ENCODE data around the gene HK3.
A peak's percentile ranks its signal among the peaks of the same experiment; 100 is the strongest.

The HK3 gene

DNA sequence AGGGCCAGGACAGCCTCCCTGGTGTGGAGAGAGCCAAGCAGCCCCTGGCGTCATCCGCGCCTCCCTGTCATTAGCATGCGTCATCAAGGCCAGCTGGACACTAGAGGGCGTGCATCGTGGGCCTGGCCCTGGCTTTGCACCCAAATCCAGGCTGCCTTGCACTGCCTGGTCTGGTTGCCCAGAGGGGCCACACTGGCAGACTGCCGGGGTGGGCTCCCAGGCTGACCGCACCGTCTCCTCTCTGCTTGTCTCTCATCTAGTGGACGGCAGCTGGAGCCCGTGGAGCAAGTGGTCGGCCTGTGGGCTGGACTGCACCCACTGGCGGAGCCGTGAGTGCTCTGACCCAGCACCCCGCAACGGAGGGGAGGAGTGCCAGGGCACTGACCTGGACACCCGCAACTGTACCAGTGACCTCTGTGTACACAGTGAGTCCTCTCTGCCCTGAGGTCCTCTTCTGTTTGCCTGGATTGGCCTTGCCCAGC, 29.0 kb downstream of the HK3 start:
- DNase-seq (ENCODE audit: low spot score) = peak; percentile 52

DNA sequence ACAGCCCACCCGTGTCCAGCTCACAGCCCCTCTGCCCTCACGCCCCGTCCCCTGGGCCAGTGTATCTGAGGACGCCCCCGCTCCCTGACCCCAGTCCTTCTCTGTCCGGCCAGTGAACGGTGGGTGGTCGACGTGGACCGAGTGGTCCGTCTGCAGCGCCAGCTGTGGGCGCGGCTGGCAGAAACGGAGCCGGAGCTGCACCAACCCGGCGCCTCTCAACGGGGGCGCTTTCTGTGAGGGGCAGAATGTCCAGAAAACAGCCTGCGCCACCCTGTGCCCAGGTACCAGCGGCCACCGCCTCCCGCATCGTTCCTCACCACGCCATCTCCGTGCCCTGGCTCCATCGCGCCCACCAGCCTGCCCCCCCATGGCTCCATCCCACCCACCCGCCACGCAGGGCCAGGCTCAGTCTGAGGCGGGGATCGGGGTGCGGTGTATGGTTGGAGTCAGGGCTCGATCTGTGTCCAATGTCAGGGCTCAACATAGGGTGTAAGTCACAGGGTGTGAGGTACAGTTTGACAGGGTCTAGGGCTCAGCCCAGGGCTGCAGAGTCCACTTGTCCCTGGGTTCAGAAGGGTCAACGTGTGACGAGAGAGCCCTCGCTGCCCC, 29.5 kb downstream of the HK3 start:
- DNase-seq (ENCODE audit: low spot score) = no peak

DNA sequence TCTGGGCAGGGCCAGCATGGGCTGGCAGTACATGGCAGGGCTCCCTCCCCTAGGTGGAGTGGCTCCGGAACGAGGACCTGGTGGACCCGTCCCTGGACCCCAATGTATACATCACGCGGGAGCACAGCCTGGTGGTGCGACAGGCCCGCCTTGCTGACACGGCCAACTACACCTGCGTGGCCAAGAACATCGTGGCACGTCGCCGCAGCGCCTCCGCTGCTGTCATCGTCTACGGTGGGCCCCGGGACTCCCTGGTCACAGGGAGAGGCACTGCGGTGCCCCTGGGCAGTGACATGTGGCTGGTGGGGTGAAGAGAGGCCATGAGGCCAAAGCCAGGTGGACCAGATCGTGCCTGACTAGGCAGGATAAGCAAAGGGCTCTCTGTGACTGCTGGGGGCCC, 30.4 kb downstream of the HK3 start:
- no peak for DNase-seq (ENCODE audit: low spot score)

DNA sequence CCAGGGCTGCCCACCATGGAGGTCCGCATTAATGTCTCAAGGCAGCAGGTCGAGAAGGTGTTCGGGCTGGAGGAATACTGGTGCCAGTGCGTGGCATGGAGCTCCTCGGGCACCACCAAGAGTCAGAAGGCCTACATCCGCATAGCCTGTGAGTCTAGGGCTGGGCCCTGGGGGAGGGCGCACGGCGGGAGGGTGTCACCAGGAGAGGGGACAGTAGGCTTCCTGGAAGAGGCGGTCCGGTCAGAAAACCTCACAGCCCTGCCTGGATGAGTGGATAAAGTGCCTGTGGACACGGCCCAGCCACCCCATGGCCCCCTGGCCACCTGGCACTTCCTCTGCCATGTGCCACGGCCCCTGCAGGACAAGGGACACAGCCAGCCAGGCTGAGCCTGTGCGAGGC, 31.0 kb downstream of the HK3 start:
- DNase-seq (ENCODE audit: low spot score) = no peak

DNA sequence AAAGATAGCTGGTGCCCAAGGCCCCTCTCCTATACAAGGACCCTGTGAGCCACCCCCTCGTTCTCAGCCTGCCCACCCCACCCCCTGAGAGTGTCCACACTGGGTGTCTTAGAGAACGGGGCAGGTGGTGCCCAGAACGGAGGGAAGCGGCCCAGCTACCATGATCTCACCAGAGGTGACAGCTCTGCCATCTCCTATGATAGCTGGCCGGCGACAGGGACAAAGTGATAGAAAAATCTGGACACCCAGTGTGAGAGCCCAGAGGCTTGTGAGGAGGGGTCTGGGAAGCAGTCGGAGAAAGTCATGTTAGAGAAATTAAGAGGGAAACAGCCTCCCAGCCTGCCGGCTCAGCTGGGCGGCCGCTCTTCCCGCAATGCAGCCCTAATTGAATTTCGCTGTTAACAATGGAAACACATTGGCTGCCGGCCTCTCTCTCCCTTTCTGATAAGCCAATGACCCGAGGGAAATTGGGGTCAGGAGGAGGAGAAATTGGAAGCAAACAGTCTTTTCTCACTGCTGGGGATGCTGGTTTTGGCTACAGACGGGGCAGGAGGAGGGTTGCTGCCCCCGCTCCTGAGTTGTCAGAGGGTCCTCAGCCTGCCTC, 32.3 kb downstream of the HK3 start:
- DNase-seq (ENCODE audit: low spot score) = no peak

DNA sequence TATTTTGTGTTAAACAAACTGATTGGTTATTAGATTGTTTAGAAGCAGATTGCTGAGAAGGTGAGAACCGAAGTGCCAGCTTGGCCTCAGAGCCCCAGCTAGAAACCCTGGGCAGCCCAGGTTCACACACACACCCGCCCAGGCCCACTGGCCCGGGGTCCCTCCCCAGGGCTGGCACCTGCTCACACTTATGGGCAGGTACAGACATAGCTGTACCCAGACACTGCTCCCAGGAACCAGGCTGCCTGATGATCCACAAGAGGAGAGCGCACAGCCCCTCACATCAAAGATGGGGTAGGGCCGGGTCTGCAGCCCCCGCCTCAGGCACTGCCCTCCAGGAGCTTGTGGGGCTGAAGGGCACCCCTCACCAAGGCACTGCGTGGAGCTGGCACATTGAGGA, 33.2 kb downstream of the HK3 start:
- DNase-seq (ENCODE audit: low spot score) = no peak

DNA sequence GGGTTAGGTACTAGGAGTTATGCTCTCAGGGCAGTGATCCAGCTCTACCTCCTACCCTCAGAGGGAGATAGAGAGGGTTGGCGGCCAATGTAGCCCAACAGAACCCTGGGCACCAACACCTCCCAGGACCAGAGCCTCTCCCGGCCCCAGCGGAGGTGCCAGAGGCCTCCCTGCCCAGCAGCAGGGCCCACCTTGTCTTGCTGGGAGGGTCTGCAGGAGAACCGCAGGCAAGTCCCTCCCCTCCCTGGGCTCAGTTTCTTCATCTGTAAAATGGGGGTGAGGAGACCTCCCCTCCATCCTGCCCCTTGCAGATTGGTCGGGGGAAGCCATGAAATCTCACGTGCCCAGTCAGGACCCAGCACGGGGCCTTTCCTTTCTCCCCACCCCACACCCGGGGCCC, 34.4 kb downstream of the HK3 start:
- DNase-seq (ENCODE audit: low spot score) = no peak

DNA sequence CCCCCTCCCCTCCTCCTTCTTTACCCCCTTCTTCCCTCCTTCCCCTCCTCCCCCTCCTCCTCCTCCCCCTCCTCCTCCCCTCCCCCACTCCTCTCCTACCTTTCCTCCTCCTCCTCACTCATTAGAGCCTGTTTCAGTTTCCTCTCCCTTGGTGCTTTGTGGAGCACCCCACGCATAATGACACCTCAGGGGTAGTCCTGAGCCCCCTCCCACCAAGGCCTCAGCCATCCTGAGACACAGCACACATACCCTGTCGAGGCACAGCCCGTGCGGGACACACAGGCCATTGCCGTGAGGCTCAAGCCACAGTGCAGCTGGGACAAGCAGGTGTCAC, 35.4 kb downstream of the HK3 start:
- DNase-seq (ENCODE audit: low spot score) = no peak

DNA sequence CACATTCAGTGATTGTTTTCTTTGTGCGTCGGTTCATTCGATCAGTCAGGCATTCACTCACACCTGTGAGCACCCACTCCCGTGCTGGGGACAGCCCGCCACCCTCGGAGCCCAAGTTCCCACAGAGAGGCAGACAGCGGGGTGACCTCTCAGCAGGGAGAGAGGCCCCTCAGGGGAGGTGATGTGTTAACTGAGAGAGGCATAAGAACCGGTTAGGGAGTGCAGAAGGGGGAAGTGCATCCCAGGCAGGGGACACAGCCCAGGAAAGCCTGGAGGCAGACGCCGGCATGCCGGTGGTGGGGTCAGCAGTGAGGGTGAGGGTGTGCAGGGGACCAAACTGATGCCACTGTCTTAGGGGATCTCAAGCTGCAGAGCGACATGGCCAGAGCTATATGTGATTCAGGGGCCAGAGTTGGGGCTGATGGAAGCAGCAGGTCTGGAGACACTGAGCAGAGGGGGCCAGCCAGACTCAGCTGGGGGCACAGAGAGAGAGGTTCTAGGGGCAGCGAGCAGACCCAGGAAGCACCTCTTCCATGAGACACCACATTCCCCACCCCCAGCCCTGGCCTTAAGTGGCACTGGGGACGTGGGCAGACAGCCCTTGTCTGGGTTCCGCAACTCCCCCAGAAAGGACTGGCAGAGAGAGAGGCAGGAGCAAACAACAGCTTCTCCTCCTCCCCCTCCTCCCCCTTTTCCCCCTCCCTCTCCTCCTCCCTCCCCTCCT, 35.9 kb downstream of the HK3 start:
- DNase-seq (ENCODE audit: low spot score) = no peak

DNA sequence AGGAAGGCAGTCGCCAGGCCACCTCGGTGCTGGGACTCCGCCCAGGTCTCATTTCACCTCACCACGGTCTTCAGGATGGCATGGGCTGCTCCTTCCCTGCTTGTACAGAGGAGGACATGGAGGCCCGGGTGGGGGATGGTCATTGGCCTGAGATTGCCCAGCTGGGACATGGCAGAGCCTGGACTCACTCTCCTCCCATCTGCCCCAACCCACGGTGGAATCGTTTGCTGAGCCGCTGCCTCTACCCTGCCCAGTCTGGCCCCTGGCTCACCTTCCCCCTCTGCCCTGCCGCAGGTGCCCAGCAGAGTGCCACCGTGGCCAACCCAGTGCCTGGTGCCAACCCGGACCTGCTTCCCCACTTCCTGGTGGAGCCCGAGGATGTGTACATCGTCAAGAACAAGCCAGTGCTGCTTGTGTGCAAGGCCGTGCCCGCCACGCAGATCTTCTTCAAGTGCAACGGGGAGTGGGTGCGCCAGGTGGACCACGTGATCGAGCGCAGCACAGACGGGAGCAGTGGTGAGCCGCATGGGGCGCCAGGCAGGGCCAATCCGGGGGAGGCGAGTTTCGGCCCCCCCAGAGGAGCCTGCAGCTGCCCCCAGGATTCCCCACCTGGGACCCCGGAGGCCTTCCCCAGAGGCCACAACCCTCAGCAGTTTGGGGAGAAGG, 36.7 kb downstream of the HK3 start:
- no peak for DNase-seq (ENCODE audit: low spot score)

DNA sequence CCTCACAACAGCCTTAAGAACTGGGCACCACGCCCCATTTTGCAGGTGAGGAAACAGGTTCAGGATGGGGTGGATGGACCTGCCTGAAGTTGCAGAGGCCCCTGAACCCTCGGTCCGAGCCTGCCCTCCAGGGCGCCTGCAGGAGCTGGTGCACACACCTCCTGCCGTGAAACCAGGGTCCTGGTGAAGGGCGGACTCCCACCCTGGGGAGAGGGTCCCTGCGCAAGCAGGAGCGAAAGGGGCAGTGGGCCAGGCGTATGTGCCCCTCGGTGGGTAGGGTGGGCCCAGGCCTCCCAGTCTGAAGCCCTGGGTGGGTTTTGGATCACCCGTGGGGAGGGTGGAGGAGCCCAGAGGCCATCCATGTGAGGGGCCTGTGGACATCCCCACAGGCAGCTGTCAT, 37.9 kb downstream of the HK3 start:
- DNase-seq (ENCODE audit: low spot score) = no peak

DNA sequence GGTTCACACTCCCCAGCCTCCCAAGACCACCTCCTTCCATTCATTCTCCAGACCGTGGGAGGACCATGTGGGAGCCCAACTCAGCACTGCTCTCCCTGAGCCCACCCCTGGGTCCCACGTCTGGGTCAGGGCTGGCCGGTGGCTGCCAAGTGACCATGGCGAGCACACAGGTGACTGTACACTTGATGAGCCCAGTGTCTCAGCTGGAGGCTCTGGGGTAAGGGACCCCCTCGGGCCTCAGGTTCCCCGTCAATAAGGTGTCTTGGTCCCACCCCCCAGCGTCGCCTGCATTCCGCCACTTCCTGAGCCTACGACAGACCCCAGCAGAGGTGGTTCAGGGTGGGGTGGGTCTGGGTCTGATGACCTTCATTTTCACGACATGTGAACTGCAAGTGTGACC, 38.8 kb downstream of the HK3 start:
- DNase-seq (ENCODE audit: low spot score) = no peak

DNA sequence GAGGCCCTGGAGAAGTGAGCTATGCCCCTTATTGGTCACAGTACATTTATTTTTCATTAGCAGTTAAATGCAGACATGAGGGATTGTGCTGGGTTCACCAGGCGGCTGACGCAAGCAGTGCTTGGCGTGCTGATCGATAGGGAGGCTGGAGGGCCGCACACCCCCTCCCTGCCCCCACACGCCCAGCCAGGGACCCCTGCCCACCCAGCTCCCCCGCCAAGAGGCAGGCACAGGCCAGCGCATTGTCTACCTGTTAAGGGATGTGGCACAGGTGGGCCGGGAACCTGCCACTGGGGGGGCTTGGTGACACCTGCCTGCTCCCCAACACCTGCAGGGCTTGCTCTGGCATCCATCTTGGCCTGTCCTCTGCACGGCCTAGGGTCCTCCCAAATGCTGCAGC, 39.2 kb downstream of the HK3 start:
- no peak for DNase-seq (ENCODE audit: low spot score)

DNA sequence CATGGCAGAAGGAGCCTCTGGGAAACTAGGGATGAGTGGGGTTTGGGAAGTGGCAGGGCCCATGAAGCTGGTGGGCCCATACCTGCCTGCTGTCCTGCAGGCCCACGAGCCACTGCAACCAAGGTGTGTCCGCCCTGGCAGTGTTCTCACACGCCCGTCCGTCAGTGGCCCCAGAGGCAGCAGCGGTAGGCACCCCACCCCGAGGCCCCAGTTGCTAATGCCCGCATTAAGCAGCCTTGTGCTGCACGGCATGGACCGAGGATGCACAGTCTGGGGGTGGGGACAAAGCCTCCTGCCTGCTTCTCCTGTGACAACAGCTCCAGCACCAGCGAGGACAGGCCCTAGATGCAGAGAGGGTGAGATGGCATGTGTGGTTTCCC, 41.3 kb downstream of the HK3 start:
- no peak for DNase-seq (ENCODE audit: low spot score)

DNA sequence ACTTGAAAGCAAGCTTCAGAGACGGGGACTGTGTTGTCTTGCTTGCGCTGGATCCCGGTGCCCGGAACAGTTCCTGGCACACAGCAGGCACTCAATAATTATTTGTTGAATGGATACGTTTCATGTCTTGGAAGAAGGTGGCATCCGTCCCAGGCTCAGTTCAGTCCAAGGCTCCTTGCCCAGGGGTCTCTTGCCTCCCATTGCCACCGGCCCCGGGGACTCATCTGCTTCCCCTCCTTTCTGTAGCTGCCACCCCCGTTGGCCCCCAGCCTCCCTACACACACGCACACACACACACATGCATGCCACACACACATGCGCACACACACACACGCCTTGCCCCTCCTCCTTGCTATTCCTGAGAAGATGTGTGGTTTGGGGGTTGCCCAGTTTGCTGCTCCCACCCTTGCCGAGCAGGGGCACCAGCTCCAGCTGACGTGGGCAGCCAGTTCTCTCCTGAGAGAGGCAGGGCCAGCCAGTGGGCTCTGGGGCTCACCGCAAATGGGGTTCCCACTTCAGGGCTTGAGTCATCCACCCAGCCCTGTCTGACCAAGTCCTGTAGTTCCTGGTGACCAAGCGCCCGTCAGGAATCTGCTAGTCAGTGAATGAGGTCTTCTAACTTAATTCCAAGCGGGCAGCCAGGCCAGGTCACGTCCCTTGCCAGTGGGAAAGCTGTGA, 41.8 kb downstream of the HK3 start:
- no peak for DNase-seq (ENCODE audit: low spot score)

DNA sequence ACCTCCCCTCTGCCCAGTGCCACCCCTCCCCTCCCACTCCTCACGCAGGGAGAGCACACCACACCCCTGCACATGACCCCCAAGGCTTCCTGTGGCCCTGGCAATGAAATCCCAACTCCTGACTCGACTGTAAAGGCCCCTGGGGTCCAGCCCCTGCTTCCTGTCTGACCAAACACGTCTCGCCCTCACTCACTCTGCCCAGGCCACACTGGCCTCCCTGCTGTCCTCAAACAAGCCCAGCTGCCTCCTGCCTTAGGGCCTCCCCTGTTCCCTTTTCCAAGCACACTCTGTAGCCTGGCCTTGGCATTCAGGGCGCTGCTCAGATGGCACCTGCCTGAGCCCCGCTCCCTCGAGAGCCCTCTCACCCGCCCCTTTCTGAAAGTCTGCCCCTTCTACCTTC, 42.4 kb downstream of the HK3 start:
- DNase-seq (ENCODE audit: low spot score) = no peak

DNA sequence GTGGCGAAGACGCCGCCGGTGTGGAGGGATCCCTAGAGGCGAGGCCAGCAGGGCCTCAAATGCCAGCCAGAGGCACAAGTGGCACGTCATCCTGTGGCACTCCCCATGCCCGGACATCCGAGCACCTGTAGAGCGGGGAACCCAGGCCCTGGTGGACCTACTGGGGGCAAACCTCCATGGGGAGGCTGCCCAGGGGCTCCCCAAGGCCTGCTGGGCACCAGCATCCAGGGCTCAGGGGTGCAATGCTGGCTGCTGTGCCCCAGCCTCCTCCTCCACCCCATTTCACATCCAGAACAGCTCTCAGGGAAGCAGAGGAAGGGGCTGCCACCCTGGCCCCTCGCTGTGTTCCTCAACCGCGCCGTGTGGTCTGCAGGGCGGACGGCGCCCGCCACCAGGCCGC, 43.5 kb downstream of the HK3 start:
- DNase-seq (ENCODE audit: low spot score) = no peak

DNA sequence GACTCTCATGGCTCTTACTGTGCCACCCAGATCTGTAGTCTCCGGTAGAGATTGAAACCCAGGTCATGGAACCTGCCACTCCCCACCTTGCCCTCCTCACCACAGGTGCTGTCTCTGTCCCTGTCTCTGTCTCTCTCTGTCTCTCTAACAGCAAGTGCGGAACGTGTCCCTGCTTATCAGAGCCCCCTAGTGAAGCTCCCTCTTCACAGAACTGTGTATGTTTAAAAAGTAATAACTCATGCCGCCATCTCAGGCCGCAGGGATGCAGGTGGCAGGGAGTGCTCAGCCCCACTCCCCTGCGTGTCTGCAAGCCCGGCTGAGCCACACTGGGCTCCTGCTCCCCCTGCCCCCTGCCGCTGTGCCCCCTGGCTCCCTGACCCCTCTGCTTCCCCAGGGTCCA, 45.0 kb downstream of the HK3 start:
- DNase-seq (ENCODE audit: low spot score) = no peak

DNA sequence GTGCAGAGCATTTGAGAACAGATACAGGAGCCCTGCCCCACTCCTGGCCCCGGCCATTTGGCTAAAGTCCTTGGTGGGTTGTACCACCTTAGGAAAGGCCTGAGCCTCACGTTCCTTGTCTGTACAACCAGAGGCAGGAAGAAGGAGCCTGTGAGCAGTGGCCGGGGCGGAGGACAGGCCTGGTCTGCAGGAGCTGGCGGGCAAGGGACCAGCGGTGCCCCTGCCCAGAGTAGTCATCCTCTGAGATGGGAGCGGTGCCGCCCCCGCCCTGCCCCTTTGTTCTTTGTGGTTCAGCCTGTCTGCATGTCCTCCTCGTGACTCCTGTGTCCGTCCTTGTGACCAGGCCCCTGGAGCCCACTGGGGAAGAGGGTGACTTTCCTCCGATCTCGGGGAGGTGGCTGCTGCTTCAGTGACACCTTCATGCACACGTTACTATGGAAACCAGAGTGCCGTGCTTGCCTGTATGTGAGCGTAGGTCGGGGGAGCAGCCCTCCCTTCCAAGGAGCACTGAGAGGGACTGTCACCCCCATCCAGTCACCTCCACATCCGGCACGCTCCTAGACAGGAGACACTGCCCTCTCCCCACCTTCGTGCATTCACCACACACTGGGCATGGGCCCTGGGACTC, 45.9 kb downstream of the HK3 start:
- DNase-seq (ENCODE audit: low spot score) = no peak

DNA sequence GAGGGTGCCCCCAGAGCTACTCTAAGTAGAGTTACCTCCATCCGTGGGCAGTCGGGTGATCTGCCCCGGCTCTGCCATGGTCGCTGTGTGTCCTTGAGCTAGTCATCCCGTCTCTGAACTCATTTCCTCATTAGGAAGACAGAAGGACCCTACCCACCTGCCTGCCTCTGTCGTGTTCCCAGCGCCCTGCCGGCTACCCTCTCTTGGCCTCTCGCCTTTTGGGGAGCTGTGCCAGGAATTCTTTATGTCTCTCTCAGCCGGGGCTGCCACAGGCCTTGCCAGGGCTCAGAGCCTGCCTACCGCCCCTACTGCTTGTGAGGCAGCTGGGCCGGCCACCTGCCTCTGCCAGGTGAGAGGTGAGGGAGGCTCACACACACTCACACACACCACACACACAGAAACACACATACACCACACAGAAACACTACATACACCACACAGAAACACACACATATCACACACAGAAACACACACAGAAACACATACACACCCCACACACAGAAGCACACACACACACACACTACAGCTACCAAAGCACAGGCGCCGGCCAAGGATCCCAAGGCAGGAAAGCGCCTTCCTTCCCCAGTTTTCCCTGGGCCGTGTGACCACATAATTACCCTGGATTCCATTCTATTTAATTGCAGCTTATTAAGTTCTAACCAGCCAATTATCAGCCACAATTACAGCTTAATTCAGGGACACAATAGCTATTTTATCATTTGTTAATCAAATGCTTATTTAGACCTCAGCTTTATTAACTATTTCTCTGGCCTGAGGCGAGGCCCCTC, 47.1 kb downstream of the HK3 start:
- DNase-seq (ENCODE audit: low spot score) = no peak

DNA sequence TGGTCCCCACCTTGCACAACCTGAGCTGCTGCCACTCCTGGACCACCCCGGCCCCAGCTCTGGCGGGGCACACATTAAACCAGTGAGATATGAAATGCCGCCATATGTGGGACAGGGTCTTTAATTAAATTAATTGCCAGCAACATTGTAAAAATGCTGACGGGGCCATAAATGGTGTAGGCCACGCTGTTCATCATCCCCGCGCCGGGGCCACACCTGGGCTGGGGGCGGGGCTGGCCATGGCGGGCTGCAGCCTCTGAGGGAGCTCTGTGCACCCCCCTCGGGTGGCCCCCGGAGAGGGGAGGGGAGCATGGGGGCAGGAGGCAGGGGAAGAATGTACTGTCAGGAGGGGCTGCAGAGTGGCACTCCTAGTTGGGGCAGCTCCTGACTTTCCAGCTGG, 47.8 kb downstream of the HK3 start:
- no peak for DNase-seq (ENCODE audit: low spot score)

Measured in kidney capillary endothelial cell (primary cell).